HCT116 (cell line): ENCODE results near the gene HOXD9. TPM values are rescaled to one million over a fixed set of nuclear protein-coding genes. Genes with fewer than 3 reads are reported as not detected.

ENCODE experiments used
- ATAC-seq: fragments of 200-7000 bp; cut with Tn5 transposase; 2 replicates; pipeline ENCODE4 v1.9.1; 2020; ENCODE audit warnings: mild to moderate bottlenecking, moderate library complexity
- BruUV-seq: library from RNA; stranded (reverse); fragments of 400-500 nt; replicated peaks from 2 replicates; lab custom pipeline; 2021; lab: Mats Ljungman, UMichigan
- CTCF ChIA-PET: fragments of 300-600 bp; sonication (Branson Sonifier 250); formaldehyde crosslinking; loops from one replicate; lab custom pipeline; 2021; ENCODE audit warnings: antibody characterized with exemption; lab: Charles Lee
- POLR2A ChIA-PET: fragments of 300-600, 350-600 bp; sonication (Branson Sonifier 250); formaldehyde crosslinking; loops from one replicate; lab custom pipeline; 2021; ENCODE audit warnings: antibody characterized with exemption; lab: Charles Lee
- RAD21 ChIA-PET, 2 experiments: fragments of 300-600 bp; sonication (Branson Sonifier 250); formaldehyde crosslinking; loops; one replicate each; lab custom pipeline; 2023; ENCODE audit warnings: low total read pairs in 2 of 2; ENCODE audit not compliant: uncharacterized antibody in 2 of 2, unreplicated experiment in 2 of 2, low non-redundant PET in 1 of 2; lab: Charles Lee
- DNase-seq: peaks from one replicate; pipeline ENCODE4 v3.0.0-alpha.2; 2010; ENCODE audit warnings: low read depth, low spot score
- H2AFZ ChIP-seq: fragments of 200-600 bp; shearing (Covaris generic), sonication (generic); 2 replicates; pipeline ENCODE4 v1.6.1; 2017; ENCODE audit warnings: low read depth, mixed run types, mixed read lengths, antibody characterized with exemption, low read length; ENCODE audit not compliant: poor library complexity, severe bottlenecking
- H3K27ac ChIP-seq: 2 replicates; pipeline ENCODE4 v1.5.1; 2012; ENCODE audit warnings: low read depth, low read length
- H3K27me3 ChIP-seq: fragments of 200-600 bp; sonication (generic); 2 replicates; pipeline ENCODE4 v1.6.1; 2016; ENCODE audit warnings: mixed run types, low read length, mixed read lengths; ENCODE audit not compliant: insufficient read depth
- H3K36me3 ChIP-seq, 2 experiments: fragments of 200-500 bp in 1 of 2; fragments of 200-600 bp in 1 of 2; sonication (Bioruptor generic) in 1 of 2; sonication (generic) in 1 of 2; 2 replicates each; pipeline versions ENCODE4 v1.5.1 to v1.6.1; 2014 to 2016; ENCODE audit warnings: low read length in 2 of 2, inconsistent platforms in 1 of 2, mixed read lengths in 1 of 2, mixed run types in 1 of 2; ENCODE audit not compliant: insufficient read depth in 2 of 2, control insufficient read depth in 1 of 2
- H3K4me1 ChIP-seq, 2 experiments: fragments of 200-600 bp in 1 of 2; sonication (generic) in 1 of 2; 2 replicates each; pipeline versions ENCODE4 v1.5.1 to v1.6.1; 2012 to 2017; ENCODE audit warnings: low read length in 2 of 2, inconsistent platforms in 1 of 2, mild to moderate bottlenecking in 1 of 2, mixed read lengths in 1 of 2, mixed run types in 1 of 2, moderate library complexity in 1 of 2; ENCODE audit not compliant: insufficient read depth in 2 of 2, control insufficient read depth in 1 of 2
- H3K4me2 ChIP-seq: fragments of 200-600 bp; sonication (generic); 2 replicates; pipeline ENCODE4 v1.6.1; 2017; ENCODE audit warnings: mixed run types, low read length, mixed read lengths
- H3K4me3 ChIP-seq, 2 experiments: fragments of 200-600 bp in 1 of 2; sonication (generic) in 1 of 2; replicated peaks in 1 of 2; 2 replicates each; pipeline ENCODE4 v1.5.1; 2011 to 2016; ENCODE audit warnings: low read length in 2 of 2, control low read depth in 1 of 2, low read depth in 1 of 2, mild to moderate bottlenecking in 1 of 2, mixed read lengths in 1 of 2, mixed run types in 1 of 2
- H3K79me2 ChIP-seq: fragments of 200-600 bp; sonication (generic); 2 replicates; pipeline ENCODE4 v1.6.1; 2017; ENCODE audit warnings: mild to moderate bottlenecking, mixed run types, low read length, moderate library complexity, mixed read lengths; ENCODE audit not compliant: insufficient read depth
- H3K9ac ChIP-seq: fragments of 200-600 bp; sonication (generic); 2 replicates; pipeline ENCODE4 v1.6.1; 2016; ENCODE audit warnings: low read length, mixed read lengths
- H3K9me2 ChIP-seq: fragments of 200-600 bp; sonication (generic), shearing (Covaris generic); 2 replicates; pipeline ENCODE4 v1.6.1; 2017; ENCODE audit warnings: mixed run types, mild to moderate bottlenecking, moderate library complexity; ENCODE audit not compliant: insufficient read depth
- H3K9me3 ChIP-seq, 2 experiments: fragments of 200-500 bp in 1 of 2; fragments of 200-600 bp in 1 of 2; sonication (Bioruptor generic) in 1 of 2; sonication (generic) in 1 of 2; 2 replicates each; pipeline ENCODE4 v1.6.1; 2014 to 2017; ENCODE audit warnings: low read length in 2 of 2, mixed read lengths in 2 of 2, inconsistent platforms in 1 of 2, low read depth in 1 of 2, mild to moderate bottlenecking in 1 of 2, mixed run types in 1 of 2, moderate library complexity in 1 of 2; ENCODE audit not compliant: control insufficient read depth in 1 of 2, insufficient read depth in 1 of 2
- H4K20me1 ChIP-seq: fragments of 200-600 bp; sonication (generic), shearing (Covaris generic); 2 replicates; pipeline ENCODE4 v1.6.1; 2017; ENCODE audit warnings: mixed run types, mild to moderate bottlenecking, moderate library complexity; ENCODE audit not compliant: insufficient read depth
- CBX3 ChIP-seq: IDR thresholded peaks from 2 replicates; pipeline ENCODE4 v1.6.1; 2012; ENCODE audit warnings: low read depth
- EGR1 ChIP-seq: IDR thresholded peaks from 2 replicates; pipeline ENCODE4 v1.6.1; 2012; ENCODE audit warnings: low read depth
- ELF1 ChIP-seq: IDR thresholded peaks from 2 replicates; pipeline ENCODE4 v1.6.1; 2012; ENCODE audit warnings: low read depth, borderline replicate concordance
- EZH2 ChIP-seq: fragments of 200-600 bp; sonication (generic); IDR thresholded peaks from 2 replicates; pipeline ENCODE4 v1.6.1; 2017; ENCODE audit warnings: antibody characterized with exemption, mixed run types
- FOSL1 ChIP-seq: IDR thresholded peaks from 2 replicates; pipeline ENCODE4 v1.6.1; 2012; ENCODE audit warnings: low read depth
- POLR2A ChIP-seq: IDR thresholded peaks from 2 replicates; pipeline ENCODE4 v1.7.0; 2011; ENCODE audit warnings: borderline replicate concordance; ENCODE audit not compliant: insufficient read depth, insufficient read length; ENCODE audit errors: extremely low read depth
- POLR2AphosphoS5 ChIP-seq: IDR thresholded peaks from 2 replicates; pipeline ENCODE4 v1.6.1; 2011; ENCODE audit warnings: mild to moderate bottlenecking, low read depth, low read length, moderate library complexity
- RAD21 ChIP-seq: IDR thresholded peaks from 2 replicates; pipeline ENCODE4 v1.6.1; 2012; ENCODE audit warnings: low read depth, mild to moderate bottlenecking
- SIN3A ChIP-seq: IDR thresholded peaks from 2 replicates; pipeline ENCODE4 v1.6.1; 2012; ENCODE audit warnings: low read depth
- SP1 ChIP-seq: IDR thresholded peaks from 2 replicates; pipeline ENCODE4 v1.6.1; 2012; ENCODE audit warnings: low read depth
- SRF ChIP-seq: IDR thresholded peaks from 2 replicates; pipeline ENCODE4 v1.6.1; 2012; ENCODE audit warnings: low read depth
- YY1 ChIP-seq: IDR thresholded peaks from 2 replicates; pipeline ENCODE4 v1.6.1; 2011; ENCODE audit warnings: low read length, low read depth, moderate library complexity, mild to moderate bottlenecking; ENCODE audit not compliant: insufficient replicate concordance; ENCODE audit errors: extremely low read depth
- ZFX ChIP-seq: fragments of 450-650 bp; IDR thresholded peaks from 2 replicates; pipeline ENCODE4 v1.6.1; 2017
- ZNF274 ChIP-seq: fragments of 200-500 bp; sonication (Bioruptor generic); IDR thresholded peaks from 2 replicates; pipeline ENCODE4 v1.6.1; 2014; ENCODE audit warnings: mild to moderate bottlenecking, low read depth, low read length, inconsistent platforms
- intact Hi-C: fragments of 100-400 bp; cut with micrococcal nuclease; formaldehyde crosslinking; loops from 2 replicates; pipeline ENCODE4 v1.10.0; 2022
- total RNA-seq: library from RNA; stranded (reverse); gene quantifications from one replicate; pipeline ENCODE4 v1.2.1, GENCODE V29; 2021; ENCODE audit not compliant: unreplicated experiment
- TF ChIP-seq, protein P1 (sequence below), 3 experiments: fragments of 200-600 bp in 1 of 3; sonication (generic) in 1 of 3; IDR thresholded peaks in 2 of 3; conservative IDR thresholded peaks in 1 of 3; 2 replicates each; pipeline ENCODE4 v1.5.1; 2012 to 2017; ENCODE audit warnings: low read depth in 2 of 3, low read length in 2 of 3, antibody characterized with exemption in 1 of 3, borderline replicate concordance in 1 of 3, control low read depth in 1 of 3, mild to moderate bottlenecking in 1 of 3, mixed read lengths in 1 of 3, mixed run types in 1 of 3, moderate library complexity in 1 of 3; ENCODE audit not compliant: insufficient read depth in 1 of 3
- TF ChIP-seq, protein P2 (sequence below): IDR thresholded peaks from 2 replicates; pipeline ENCODE4 v1.6.1; 2012
- TF ChIP-seq, protein P3 (sequence below): IDR thresholded peaks from 2 replicates; pipeline ENCODE4 v1.6.1; 2011; ENCODE audit warnings: mild to moderate bottlenecking, low read length, moderate library complexity; ENCODE audit not compliant: insufficient replicate concordance; ENCODE audit errors: extremely low read depth
- TF ChIP-seq, protein P4 (sequence below): IDR thresholded peaks from 2 replicates; pipeline ENCODE4 v1.6.1; 2012
- TF ChIP-seq, protein P5 (sequence below): IDR thresholded peaks from 2 replicates; pipeline ENCODE4 v1.6.1; 2012; ENCODE audit warnings: low read depth

The HOXD9 gene
- total RNA-seq, 1 experiment from 2014 or later, result not detected

DNA sequence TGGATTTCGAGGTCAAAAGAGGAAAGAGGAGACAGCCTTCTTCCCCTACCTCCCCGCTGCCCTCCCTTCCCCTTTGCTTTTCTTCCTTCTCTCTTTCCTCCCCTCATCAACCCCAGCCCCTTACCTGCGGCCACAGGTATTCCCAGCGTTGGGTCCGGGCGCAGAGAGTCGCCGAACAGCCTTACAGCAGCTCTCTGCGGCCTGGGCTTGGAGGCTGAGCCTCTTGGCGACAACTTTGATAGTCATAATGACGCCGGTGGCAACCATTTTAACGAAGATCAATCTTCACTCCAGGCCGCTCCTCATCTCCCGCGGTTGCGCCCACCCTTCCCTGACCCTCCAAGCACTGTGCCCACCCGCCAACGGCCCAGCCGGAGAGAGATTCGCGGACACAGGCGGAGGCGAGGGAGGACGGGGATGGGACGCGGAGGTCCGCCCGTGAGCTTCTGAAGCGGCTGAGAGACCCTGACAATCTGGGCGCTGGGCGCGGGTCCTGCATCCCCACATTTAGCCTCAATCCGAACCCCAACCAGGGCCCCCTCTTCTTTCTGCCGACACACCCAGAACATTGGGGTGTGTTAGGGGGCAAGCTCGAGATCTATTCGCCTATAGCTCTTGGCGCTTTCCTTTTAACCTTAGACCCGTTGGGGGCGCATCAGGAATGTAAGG is 37.3 kb upstream of the HOXD9 start:
- BruUV-seq, result no TSS peak
- no peak overlapping the region for H3K4me2 ChIP-seq

More for the DNA sequence above, 37.3 kb upstream of the HOXD9 start:
- Histone ChIP-seq H3K9me3 (no peaks in the 10 kb centered on the region; a peak in 1 of 4 replicates), H3K27ac (no peak overlapping the region), H3K27me3 (no peaks in the 10 kb centered on the region), H3K4me3 (no peak overlapping the region), H2AFZ (no peak overlapping the region), H3K9ac (no peak overlapping the region), H3K4me1 (no peaks in the 10 kb centered on the region), H3K9me2 (no peaks in the 10 kb centered on the region), H4K20me1 (no peaks in the 10 kb centered on the region), H3K79me2 (no peaks in the 10 kb centered on the region), H3K36me3 (no peaks in the 10 kb centered on the region)
- TF ChIP-seq YY1 (no peak), POLR2AphosphoS5 (no peak), ZNF274 (no peak), RAD21 (no peak), EZH2 (no peak), SP1 (no peak), POLR2A (no peak), FOSL1 (no peak), EGR1 (no peak), SIN3A (no peak), SRF (no peak), ELF1 (no peak), CBX3 (no peak), ZFX (no peak)
- TF ChIP-seq, protein P1, sequence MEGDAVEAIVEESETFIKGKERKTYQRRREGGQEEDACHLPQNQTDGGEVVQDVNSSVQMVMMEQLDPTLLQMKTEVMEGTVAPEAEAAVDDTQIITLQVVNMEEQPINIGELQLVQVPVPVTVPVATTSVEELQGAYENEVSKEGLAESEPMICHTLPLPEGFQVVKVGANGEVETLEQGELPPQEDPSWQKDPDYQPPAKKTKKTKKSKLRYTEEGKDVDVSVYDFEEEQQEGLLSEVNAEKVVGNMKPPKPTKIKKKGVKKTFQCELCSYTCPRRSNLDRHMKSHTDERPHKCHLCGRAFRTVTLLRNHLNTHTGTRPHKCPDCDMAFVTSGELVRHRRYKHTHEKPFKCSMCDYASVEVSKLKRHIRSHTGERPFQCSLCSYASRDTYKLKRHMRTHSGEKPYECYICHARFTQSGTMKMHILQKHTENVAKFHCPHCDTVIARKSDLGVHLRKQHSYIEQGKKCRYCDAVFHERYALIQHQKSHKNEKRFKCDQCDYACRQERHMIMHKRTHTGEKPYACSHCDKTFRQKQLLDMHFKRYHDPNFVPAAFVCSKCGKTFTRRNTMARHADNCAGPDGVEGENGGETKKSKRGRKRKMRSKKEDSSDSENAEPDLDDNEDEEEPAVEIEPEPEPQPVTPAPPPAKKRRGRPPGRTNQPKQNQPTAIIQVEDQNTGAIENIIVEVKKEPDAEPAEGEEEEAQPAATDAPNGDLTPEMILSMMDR (IDR thresholded peaks at IDR 0.05 in 2 of 3, conservative IDR thresholded peaks at IDR 0.05 in 1 of 3; ENCODE audit: borderline replicate concordance in 1 of 3, insufficient read depth in 1 of 3, low read depth in 2 of 3, low read length in 2 of 3), result no peak
- TF ChIP-seq, protein P2, sequence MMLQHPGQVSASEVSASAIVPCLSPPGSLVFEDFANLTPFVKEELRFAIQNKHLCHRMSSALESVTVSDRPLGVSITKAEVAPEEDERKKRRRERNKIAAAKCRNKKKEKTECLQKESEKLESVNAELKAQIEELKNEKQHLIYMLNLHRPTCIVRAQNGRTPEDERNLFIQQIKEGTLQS, result no peak
- TF ChIP-seq, protein P3, sequence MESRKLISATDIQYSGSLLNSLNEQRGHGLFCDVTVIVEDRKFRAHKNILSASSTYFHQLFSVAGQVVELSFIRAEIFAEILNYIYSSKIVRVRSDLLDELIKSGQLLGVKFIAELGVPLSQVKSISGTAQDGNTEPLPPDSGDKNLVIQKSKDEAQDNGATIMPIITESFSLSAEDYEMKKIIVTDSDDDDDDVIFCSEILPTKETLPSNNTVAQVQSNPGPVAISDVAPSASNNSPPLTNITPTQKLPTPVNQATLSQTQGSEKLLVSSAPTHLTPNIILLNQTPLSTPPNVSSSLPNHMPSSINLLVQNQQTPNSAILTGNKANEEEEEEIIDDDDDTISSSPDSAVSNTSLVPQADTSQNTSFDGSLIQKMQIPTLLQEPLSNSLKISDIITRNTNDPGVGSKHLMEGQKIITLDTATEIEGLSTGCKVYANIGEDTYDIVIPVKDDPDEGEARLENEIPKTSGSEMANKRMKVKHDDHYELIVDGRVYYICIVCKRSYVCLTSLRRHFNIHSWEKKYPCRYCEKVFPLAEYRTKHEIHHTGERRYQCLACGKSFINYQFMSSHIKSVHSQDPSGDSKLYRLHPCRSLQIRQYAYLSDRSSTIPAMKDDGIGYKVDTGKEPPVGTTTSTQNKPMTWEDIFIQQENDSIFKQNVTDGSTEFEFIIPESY, result no peak
- TF ChIP-seq, protein P4, sequence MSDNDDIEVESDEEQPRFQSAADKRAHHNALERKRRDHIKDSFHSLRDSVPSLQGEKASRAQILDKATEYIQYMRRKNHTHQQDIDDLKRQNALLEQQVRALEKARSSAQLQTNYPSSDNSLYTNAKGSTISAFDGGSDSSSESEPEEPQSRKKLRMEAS, result no peak
- TF ChIP-seq, protein P5, sequence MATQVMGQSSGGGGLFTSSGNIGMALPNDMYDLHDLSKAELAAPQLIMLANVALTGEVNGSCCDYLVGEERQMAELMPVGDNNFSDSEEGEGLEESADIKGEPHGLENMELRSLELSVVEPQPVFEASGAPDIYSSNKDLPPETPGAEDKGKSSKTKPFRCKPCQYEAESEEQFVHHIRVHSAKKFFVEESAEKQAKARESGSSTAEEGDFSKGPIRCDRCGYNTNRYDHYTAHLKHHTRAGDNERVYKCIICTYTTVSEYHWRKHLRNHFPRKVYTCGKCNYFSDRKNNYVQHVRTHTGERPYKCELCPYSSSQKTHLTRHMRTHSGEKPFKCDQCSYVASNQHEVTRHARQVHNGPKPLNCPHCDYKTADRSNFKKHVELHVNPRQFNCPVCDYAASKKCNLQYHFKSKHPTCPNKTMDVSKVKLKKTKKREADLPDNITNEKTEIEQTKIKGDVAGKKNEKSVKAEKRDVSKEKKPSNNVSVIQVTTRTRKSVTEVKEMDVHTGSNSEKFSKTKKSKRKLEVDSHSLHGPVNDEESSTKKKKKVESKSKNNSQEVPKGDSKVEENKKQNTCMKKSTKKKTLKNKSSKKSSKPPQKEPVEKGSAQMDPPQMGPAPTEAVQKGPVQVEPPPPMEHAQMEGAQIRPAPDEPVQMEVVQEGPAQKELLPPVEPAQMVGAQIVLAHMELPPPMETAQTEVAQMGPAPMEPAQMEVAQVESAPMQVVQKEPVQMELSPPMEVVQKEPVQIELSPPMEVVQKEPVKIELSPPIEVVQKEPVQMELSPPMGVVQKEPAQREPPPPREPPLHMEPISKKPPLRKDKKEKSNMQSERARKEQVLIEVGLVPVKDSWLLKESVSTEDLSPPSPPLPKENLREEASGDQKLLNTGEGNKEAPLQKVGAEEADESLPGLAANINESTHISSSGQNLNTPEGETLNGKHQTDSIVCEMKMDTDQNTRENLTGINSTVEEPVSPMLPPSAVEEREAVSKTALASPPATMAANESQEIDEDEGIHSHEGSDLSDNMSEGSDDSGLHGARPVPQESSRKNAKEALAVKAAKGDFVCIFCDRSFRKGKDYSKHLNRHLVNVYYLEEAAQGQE, result no peak
- POLR2A ChIA-PET, result no interaction called here
- RAD21 ChIA-PET, result no interaction called here
- ATAC-seq, result no peak
- intact Hi-C loops, result loop anchor here (5.0 kb wide), 1 partner anchor 1048 kb away; no protein-coding TSS in a partner anchor
- CTCF ChIA-PET, result no interaction called here
- DNase-seq, result no peak
